ENCODE data around the gene SFTPA1.
A peak's percentile ranks its signal among the peaks of the same experiment; 100 is the strongest.

The SFTPA1 gene

GRCh38 chr10:79629955-79630327 is 19.2 kb downstream of the SFTPA1 start:
- TF ChIP-seq TCF12 (IDR thresholded peaks at IDR 0.05; ENCODE audit: low read depth), result no peak
- TF ChIP-seq CEBPB (IDR thresholded peaks at IDR 0.05), result no peak
- no peak for TF ChIP-seq MAX (IDR thresholded peaks at IDR 0.05)
- TF ChIP-seq NFIC (IDR thresholded peaks at IDR 0.05), result no peak
- TF ChIP-seq CREB1 (IDR thresholded peaks at IDR 0.05; ENCODE audit: low read depth), result no peak
- no peak for TF ChIP-seq RAD21 (IDR thresholded peaks at IDR 0.05; ENCODE audit: low read depth)
- TF ChIP-seq USF1 (IDR thresholded peaks at IDR 0.05), result no peak
- no peak for TF ChIP-seq TEAD4 (IDR thresholded peaks at IDR 0.05)
- no peak for TF ChIP-seq EGR1 (IDR thresholded peaks at IDR 0.05)
- TF ChIP-seq FOXM1 (IDR thresholded peaks at IDR 0.05; ENCODE audit: borderline replicate concordance, low read depth), result no peak
- no peak for TF ChIP-seq ZBTB7A (IDR thresholded peaks at IDR 0.05; ENCODE audit: low read depth)

- TF ChIP-seq TEAD4 (IDR thresholded peaks at IDR 0.05) (no peak), TAF1 (IDR thresholded peaks at IDR 0.05; ENCODE audit: low read depth) (no peak), EP300 (IDR thresholded peaks at IDR 0.05; ENCODE audit: borderline replicate concordance) (no peak), REST (IDR thresholded peaks at IDR 0.05; ENCODE audit: low read depth) (no peak)
These were observed 27.6 kb downstream of the SFTPA1 start for GRCh38 chr10:79638318-79638717.

- TF ChIP-seq NFIC (IDR thresholded peaks at IDR 0.05), result peak; percentile 45
These were observed 42.0 kb downstream of the SFTPA1 start for GRCh38 chr10:79652695-79653094.
